Stimulated activated CD8-positive, alpha-beta memory T cell treated with anti-CD3 and anti-CD28 coated beads, Interleukin-4, amount 100 ng/mL, for 4 hours (primary cell): Measurements from ENCODE around the gene GATA5.

ENCODE experiments used
- DNase-seq, 2 donors: peaks; one replicate each; pipeline ENCODE4 v3.0.0-alpha.2; 2020; ENCODE audit warnings: low read depth in 2 of 2, low spot score in 1 of 2

The GATA5 gene

DNA sequence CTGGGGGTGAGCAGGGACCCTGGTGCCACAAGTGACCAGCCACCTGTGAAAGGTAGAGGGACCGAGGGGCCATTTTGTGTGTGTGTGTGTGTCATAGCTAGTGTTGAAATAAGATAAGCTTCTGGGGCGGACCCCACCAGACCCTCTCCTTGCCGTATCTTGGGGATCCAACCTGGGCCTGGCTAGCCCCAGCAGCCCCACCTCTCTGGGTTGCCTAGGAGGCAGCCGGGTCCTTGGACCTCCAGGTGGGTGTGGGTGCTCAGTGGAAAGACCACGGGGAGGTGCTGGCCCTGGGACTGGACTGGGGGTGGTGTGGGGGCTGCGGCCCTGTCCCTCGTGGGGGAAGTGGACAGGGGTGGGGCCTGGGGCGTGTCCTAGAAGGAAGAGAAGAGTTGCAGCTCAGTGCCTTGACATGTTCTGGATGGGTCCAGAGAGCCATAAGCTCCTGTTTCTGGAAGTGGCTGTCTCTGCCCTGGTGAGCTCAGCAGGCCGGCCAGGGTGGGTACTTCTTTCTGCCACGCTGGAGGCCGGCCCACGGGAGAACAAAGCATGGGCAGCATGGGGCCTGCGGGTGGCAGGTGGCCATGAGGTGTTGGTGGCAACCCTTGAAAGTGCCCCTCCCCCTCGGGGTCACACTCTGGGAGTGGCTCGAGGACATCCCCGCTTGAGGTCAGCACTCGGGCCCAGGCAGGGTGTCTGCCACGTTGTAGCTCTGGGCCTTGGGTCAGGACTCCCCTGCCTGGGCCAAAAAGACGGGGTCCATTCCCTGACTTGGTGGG lies 56.9 kb downstream of the GATA5 start:
- DNase-seq, result no peak

- DNase-seq, result no peak
Observed at GRCh38 chr20:62417981-62418708, 57.6 kb downstream of the GATA5 start.

- DNase-seq, result no peak
Observed at GRCh38 chr20:62416651-62417637, 58.9 kb downstream of the GATA5 start.

- DNase-seq, result no peak
Observed at GRCh38 chr20:62415354-62416111, 60.3 kb downstream of the GATA5 start.

- DNase-seq, result no peak
Observed at GRCh38 chr20:62413896-62414481, 61.8 kb downstream of the GATA5 start.
